GM18526 (cell line): ENCODE data around the gene MRPS35.
A peak's percentile ranks its signal among the peaks of the same experiment; 100 is the strongest.

Experiments
- POLR2A ChIP-seq: IDR thresholded peaks from 3 replicates; pipeline ENCODE4 v1.6.1; 2011; ENCODE audit not compliant: insufficient read length; ENCODE audit errors: extremely low read depth

The MRPS35 gene

DNA sequence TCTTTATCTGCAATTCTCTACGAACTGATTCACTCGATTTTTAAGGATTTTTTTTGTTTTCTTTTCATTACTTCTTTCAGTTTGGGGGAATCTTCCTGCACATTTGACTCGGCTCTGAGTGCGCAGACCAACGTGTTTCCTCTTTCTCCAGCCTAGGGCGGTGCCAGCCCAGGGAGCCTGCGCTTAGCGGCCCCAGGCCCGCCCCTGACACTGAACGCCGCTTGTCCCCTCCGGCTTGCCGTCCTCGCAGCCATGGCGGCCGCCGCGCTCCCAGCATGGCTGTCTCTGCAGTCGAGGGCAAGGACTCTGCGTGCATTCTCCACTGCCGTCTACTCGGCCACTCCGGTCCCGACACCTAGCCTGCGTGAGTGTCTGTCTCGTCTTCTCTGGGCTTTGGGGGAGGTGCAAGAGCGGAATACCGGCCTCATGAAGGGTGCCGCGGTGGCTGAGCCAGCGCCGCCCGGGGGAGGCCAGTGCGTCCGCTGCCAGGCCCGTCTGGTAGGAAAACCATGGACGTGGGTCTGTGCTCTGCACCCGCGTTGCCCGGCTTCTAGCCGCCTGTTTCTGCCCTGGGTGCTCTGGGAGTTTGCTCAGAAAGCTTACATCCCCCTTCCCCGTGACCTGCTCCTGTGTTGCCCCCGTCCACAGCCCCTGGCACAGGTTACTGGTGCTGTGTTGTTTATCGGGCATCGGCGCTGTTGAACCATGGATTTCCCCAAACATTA is at the start of gene MRPS35:
MRPS35 (plus strand) TSS at position 241 of the 725 bp plus-strand sequence; CDS start at position 253, 12 bp downstream.
- peak; percentile 94 for TF ChIP-seq POLR2A

DNA sequence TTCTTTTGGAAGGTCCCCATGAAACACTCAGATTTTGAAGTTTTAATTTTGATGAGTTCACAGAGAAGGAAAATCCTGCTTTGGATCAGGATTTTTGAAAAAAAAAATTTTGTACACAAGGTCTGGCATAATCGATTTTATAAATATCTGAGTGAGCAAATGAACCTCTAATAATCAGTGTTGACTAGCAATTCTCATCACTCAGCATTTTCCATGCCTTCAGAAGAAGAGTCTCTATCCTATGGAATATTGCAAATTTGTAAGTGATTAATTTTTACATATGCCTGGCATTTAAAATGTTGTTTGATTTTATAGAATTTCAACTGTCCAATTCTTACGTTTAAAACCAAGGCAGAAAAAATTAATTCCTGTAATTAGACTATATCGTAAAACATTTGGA is 44.9 kb upstream of the MRPS35 start:
- TF ChIP-seq POLR2A, result no peak

DNA sequence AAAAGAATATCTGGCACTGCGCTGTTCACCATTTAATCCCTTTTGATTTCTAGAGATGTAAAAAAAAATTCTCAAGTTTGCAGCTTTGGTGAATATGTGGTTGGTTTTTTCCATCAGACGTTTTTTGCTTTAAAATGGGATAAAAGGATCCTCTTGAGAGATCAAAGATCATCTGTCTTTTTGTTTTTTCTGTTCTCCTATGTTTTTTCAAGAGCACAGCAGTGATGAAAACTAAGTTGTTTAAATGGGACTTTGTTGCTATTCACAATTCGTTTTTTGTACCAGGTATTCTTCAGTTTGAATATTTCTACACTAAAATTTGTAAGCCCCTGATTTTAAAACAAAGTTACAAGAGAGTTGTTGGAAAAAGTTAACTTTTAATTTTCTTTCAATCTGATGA is 44.1 kb upstream of the MRPS35 start:
- TF ChIP-seq POLR2A, result no peak

DNA sequence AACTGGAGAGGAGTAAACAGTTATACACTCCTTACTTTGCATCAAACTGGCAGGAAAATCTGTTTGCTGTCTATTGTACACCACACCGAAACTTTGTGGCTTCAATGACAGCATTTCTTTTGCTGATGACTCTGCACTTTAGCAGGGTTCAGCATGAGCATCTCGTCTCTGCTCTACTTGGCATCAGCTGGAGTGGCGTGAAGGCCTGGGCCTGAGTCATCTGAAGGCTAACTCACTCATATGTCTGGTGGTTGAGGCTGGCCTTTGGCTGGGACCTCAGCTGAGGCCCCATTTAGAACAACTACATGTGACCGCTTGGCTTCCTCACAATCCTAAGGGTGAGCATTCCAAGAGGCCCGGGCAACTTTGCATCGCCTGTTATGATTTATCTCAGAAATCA is 43.1 kb upstream of the MRPS35 start:
- no peak for TF ChIP-seq POLR2A

DNA sequence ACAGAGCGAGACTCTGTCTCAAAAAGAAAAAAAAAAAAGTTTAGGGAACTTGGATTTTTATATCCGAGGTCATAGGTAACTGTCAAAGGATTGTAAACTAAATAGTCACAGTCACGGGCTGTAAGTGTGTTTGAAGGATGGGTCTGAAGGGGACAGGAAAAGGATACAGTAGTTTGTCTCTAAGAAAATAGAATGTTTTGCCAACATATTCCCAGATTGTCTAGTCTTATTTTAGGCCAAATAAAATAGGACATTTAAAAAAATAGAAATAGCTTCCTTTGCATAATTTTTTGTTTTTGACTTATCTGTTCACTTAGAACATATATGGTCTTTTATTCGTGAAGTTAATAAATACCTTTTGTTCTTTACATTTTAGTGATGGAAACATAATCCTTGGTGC is 38.6 kb upstream of the MRPS35 start:
- no peak for TF ChIP-seq POLR2A

DNA sequence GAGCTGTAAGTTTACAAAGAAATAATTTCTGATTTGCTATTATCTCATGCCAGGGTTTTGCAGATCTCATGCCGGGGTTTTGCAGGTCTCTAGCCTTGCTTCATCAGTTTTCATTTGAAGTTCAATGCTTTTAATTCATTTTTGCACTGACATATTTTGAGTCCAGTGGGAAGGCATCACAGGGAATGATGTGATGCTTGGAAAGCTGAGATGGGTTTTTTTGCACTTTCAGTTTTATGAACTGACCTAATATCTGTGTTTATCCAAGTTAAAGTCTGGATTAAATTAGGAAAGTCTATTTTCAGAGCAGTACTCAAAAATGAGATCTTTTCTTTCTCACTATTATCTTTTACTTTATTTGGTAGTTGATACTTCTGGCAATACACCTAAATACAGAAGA is 38.0 kb upstream of the MRPS35 start:
- no peak for TF ChIP-seq POLR2A

DNA sequence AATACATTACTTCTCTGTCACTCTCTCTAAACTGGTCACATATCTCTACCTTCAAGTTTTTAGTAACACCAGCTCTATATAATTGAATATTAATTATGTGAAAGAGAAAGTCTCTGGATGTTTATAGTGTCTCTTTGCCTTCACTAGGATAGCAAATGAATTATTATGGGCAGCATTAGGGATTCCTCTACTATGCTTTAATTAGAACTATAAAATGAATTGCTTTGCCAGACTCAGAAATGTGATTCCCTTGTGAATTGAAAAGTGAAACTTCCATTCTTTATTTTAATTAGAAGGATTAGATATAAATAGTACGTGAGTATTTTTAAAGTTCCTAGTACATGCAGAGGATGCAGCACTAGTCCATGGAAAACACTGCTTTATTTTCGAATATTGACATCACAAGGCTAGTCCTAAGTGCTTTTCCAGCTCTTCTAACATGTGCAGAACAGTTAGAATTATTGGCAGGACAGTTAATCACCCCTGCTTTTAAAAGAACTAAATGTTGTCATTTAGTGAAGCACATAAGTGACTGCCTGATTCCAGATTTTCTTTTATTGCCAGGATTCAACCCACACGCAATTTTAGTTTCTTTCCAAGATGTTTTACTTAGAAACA is 37.4 kb upstream of the MRPS35 start:
- TF ChIP-seq POLR2A, result no peak

DNA sequence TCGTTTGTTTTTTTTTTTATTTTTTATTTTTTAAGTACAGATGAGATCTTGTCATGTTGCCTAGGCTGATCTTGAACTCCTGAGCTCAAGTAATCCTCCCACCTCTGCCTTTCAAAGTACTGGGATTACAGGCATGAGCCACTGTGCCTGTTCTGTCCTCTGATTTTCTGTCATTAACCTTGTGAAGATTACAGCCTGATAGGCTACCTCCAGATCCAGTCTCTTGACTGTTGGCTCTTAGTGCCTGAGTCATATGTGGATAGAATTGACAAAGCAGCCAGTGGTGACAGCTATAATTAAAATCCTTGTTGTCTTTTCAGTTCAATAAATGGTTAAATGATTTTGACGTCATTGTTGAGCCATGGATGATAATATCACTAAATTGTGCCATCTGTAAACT is 35.6 kb upstream of the MRPS35 start:
- TF ChIP-seq POLR2A, result no peak

DNA sequence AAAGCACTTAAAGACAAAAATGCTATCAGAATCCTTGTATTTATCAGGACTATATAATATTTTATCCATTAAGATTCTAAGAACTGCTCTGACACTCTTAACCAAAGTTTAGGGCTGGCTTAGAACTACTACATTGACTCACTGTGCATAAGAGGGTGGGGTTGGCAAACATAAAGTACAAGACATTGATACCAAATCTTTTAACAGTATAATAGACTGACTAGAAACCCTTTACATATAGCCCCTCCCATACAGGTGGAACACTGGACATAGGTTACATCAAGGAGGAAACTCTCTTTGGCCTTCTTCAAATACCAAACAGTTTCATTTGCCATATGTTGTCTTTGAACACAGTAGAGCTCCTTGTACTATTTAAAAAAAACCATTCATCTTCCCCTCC is 30.0 kb upstream of the MRPS35 start:
- TF ChIP-seq POLR2A, result no peak

DNA sequence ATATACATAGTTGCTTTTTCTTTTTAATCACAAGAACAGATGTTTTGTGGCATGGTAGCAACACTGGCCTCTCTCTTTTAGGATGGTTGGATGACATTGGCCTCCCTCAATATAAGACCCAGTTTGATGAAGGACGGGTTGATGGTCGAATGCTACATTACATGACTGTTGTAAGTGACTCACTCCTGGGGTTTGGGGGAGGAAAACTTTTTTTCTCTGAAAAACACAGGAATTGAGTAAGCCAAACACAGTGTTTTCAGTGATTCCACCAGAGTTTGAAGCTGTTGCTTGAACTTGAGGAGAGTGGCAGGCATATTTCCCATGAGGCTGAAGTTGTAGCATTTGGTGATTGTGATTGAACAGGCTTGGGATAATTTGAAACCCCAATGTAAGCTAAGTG is 28.1 kb upstream of the MRPS35 start:
- no peak for TF ChIP-seq POLR2A

DNA sequence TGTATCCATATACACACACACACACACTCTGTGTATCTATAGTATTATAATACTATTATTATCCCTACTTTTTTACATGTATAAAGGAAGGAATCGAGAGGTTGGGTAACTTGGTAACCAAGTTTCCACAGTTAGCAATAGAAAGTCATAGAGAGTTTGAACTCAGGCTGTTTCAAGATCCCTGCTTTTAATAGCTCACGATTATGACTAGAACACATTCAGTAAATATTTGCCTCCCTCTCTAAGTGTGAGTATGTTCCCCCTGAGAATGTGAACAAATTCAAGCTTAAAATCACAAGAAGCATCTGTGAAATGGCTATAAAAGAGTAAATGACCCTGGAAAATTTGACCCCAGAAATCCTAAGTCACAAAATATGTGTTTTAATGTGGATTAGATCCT is 25.4 kb upstream of the MRPS35 start:
- TF ChIP-seq POLR2A, result no peak

DNA sequence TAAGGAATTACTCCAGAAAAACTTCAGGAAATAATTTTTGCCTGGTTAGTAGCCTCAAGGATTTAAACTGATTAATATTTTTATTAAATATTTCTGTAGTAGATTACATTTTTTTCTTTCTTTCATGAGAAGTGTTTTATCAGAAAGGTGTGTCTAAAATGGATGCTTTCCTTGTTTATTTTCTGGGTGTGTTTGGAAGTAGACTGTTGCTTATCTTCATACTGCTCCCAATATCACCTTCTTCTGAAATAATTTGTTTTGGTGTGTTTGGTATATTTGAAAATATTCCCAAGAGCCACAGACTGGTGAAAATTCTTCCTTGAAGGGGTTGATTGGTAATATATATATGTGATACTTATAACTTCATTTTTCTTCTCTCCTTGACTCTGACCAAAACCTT is 24.5 kb upstream of the MRPS35 start:
- no peak for TF ChIP-seq POLR2A

DNA sequence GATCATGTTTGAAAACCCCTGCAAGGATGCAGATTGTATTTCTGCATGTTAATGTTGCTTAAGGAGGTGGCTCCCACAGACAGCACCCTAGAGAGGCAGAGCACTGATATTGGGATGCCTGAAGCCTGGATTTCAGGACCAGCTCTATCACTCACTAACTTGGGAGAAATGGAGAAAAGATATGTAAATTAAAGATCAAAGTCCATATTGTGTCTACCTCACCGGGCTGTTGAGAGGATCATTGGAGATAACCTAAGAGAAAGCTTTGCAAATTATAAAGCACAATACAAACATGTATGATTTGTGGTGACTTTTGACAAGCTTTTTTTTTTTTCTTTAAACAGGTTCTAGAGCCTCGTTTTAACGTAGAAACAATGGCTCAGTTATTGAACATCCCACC is 22.0 kb upstream of the MRPS35 start:
- no peak for TF ChIP-seq POLR2A

DNA sequence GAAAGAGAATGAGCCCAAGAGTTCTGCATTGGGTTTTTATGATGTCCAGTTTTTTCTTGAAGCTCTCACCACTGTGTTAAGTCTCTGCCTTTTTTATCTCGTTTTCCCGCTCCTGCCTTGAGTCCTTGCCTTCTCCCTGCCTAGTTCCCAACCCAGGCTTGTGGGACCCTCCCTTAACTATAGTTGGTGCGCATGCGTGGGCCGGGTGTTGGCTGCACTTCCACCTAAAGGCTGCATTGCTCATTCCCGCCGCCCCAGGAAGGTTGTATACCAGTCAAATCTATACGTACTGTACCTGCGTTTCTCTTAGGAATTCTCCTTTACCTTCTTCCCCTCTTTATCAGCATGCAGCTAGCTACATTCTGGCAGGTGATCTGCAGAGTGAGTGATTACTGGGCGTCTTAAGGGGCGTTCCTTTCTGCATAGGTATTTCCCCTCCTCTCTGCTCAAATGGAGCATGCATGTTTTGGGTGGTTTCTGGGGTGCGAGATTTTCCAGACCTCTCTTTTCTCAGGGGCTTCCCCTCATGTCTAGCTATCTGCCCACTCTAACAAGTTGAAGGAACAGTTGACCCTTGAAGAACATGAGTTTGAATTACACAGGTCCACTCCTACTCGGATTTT is 21.0 kb upstream of the MRPS35 start:
- TF ChIP-seq POLR2A, result no peak

DNA sequence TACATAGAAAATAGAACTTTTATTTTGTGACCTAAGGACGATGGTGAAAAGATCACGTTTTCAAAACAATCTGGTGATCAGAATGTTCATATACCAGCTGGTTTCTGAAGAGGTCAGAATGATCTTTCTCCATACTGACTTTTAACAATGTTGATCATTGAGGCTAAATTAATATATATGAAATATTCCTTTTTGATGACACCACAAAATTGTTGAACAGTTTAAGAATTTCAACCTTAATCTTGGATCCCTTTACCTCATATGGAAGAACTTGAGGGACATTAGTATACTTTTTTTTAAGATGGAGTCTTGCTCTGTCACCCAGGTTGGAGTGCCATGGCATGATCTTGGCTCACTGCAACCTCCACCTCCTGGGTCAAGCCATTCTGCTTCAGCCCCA is 17.2 kb upstream of the MRPS35 start:
- TF ChIP-seq POLR2A, result no peak

DNA sequence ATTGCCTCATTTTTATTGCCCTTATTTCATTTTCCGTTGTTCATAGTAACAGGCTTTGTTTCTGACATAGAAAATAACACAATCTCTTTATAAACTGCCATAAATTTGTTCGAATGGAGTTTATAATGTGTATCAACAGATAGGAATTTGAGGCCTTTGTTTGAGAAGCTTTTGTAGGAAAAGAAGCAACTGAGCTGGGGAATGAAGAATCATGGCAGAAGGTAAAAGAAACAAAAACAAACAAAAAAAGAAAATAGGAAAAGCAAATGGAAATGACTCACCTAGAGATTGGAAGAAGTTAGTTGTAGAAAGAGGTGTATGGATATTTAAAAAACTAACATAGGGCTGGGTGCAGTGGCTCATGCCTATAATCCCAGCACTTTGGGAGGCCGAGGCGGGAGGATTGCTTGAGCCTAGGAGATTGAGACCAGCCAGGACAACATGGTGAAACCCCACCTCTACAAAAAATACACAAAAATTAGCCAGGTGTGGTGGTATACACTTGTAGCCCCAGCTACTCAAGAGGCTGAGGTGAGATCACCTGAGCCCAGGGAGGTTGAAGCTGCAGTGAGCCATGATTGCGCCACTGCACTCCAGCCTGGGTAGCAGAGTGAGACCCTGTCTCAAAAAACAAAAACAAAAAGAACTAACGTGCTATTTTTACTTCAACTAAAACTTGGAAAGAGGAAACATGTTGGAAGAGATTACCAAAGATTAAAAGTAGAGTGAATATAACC is 14.9 kb upstream of the MRPS35 start:
- no peak for TF ChIP-seq POLR2A
